Head of caudate nucleus (tissue), 42 donors: Measurements from ENCODE around the gene CD69.
"Not testable (repeated sequence)": the region's sequence is repeated elsewhere in the genome, so short reads cannot be mapped to it uniquely, and the experiment has no call there.

Experiments
- DNase-seq, 42 donors: peaks; one replicate each; pipeline versions ENCODE4 v3.0.0 to v3.0.0-alpha.2; 2020 to 2021; ENCODE audit warnings: mixed read lengths in 7 of 42
- intact Hi-C: fragments of 100-400 bp; cut with DNase I; formaldehyde crosslinking; loops from one replicate; pipeline ENCODE4 v1.15.0; 2022

The CD69 gene

DNA sequence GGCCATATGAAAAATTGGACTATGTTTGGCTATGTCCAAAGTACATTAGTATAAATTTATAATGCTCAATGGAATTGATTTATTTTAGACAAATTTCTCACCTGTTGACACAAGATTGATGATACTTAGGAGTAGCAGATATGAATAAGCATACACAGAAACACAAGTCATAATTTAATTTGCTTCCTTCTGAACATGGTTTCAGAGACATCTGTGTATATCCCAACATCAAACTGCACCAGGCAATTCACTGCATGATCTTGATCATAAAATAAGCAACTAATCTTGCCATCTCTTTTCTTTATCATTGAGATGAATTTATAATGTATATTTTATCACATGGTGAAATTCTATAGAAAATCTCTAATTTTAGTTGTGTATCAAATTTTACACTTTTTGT, 31.6 kb downstream of the CD69 start:
- intact Hi-C loops = no loop called here
- no peak for DNase-seq

DNA sequence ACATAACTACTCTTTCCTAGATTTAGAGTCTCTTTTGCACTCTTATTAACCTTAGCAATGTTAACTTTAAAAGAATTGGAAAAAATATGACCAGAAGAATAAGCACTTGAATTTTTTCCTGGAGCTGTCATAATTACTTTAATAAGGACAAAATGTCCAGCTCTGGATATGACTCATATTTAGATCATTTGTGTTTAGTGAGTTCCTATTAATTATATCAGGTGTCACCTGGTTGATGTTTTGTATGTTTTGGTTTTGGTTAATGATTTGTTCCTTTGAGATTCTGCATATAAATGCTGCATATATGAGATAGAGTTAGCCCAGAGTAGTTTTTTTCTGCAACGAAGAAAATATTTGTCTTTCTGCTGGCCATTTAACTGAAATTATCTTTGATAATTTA, 32.9 kb downstream of the CD69 start:
- intact Hi-C loops = no loop called here
- no peak for DNase-seq

DNA sequence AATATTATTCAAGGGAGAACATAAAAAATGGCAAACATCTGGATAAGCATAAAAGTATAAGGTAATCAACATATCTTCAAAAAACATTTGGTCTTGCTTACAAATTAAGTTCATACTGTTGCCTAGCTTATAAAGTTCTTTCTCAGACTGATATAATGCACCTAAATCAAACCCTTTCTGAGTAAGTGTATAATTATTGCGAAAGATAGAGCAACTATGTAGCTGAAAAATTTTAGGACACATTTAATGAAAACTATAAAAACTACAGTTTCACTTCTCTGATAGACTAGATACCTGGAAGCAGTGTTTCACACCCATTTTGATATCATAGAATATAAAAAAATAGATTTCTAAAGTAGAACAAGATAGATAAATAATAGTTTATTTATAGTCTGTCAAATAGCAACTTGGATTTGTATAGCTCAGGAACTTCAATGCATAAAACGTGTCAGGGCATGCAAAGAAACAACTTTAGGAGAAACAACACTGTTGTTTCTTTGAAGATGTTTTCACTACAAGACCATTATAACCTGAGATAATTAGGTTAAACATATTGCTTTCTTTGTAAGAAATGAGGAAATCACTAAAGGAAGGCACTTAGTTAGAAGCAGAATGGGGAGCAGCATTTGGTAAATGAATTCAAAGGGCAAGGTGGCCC, 35.4 kb downstream of the CD69 start:
- intact Hi-C loops = no loop called here

DNA sequence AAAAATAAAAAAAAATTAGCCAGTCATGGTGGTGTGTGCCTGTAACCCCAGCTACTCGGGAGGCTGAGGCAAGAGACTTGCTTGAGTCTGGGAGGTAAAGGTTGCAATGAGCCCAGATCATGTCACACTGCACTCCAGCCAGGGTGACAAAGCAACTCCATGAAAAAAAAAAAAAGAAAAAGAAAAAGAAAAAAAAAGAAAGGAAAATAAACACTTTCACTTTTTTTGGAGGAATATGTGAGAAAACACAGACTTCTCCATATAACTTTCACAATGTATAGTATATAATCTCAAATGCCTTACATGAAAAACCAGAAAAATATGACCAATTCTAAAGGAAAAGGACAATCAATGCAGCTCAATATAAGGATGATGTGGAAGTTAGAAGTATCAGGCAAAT, 36.7 kb downstream of the CD69 start:
- DNase-seq = no peak
- intact Hi-C loops = no loop called here

More for the DNA sequence above, 35.4 kb downstream of the CD69 start:
- DNase-seq = no peak

DNA sequence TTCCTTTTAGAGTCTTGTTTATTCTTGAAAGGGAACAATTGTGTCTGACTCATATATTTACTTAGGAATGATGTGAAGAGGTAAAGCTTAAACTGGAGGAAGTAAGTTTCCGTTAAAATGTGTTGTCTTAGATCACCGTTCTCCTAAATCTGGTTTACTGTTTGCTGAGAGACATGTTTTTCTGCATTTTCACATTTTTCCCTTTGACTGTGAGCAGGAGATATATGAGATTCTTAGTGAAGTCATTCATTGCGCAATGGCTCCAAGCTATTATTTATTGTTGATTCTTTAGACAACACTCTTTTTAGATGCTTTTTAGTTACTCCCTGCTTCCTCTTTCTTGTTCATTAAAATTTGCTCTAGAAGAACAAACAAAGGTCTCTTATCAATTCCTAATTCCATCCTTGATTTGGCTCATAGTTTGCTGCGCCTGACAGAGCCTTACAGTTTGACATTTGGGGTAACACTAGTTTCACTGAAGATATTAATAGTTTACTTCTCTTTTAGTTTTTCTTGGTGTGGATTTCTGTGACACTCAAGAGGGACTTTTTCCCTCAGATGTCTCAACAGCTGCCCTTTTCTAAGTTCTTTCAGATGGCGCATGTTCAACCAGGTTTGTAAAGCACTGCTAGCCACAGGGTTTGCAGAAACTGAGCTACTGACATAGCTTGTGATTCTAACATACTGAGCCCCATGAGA, 39.2 kb downstream of the CD69 start:
- intact Hi-C loops = no loop called here
- DNase-seq = no peak

DNA sequence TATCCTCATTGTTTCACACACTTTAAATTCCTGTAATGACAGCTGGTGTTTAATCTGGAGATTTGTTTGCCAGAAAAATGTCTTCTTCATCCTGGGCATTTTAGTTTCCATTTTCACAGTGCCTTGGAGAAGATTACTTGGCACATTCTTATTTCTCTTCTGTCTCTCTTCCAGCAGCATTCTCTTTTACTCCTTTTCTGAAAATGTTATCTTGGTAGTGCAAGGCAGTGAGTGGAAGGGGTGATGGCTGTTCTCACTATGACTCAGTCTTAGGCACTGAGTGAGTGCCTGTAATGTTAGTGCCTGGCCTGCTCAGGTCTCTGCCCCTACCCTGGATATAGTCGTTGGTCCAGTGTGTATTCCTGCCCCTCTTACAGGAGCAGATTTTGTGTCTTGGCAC, 40.9 kb downstream of the CD69 start:
- intact Hi-C loops = no loop called here
- no peak for DNase-seq

DNA sequence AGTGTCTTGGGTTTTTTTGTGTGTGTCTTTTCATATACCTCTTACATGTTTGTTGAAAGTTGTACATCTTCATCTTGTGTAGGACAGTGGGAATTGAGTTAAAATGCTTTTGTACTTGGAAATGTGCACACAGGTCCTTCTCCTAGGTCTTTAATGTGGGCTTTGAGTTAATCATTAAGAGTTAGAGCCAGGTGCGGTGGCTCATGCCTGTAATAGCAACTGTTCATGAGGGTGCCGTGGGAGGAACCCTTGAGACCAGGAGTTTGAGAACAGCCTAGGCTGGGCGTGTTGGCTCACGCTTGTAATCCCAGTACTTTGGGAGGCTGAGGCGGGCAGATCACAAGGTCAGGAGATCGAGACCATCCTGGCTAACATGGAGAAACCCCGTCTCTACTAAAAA, 41.7 kb downstream of the CD69 start:
- intact Hi-C loops = no loop called here
- DNase-seq = no peak

DNA sequence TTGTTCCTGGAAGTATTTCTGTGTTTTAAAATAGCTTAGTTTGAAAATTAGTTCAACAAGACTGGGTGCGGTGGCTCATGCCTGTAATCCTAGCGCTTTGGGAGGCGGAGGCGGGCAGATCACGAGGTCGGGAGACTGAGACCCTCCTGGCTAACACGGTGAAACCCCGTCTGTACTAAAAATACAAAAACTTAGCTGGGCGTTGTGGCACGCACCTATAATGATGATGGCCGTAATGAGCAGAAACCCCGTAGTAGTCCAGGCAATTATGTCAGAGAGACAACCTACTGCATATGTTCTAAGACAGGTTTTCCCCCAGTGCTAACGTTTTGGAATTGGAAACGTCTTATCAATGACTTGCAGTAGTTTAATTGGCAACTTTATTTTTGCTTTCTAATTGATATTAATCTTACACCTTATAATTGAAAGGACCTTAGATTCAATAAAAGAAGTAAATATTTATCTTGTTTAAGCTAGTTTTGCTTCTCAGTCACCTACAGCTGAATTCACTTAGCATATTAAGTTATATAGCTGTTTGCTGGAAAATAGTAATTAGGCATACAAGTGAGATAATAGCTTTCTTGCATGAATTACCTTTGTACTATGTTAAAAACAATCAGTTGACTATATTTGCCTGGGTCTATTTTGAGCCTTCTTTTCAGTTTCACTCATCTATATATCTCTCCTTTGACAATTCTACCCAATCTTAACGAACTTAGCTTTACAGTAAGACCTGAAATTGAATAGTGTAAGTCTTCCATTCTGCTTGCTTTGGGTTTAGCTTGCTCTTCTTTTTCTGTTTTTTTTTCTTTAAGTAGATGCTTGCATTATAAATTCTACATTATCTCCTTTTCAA, 43.4 kb downstream of the CD69 start:
- DNase-seq = no peak
- intact Hi-C loops = no loop called here

DNA sequence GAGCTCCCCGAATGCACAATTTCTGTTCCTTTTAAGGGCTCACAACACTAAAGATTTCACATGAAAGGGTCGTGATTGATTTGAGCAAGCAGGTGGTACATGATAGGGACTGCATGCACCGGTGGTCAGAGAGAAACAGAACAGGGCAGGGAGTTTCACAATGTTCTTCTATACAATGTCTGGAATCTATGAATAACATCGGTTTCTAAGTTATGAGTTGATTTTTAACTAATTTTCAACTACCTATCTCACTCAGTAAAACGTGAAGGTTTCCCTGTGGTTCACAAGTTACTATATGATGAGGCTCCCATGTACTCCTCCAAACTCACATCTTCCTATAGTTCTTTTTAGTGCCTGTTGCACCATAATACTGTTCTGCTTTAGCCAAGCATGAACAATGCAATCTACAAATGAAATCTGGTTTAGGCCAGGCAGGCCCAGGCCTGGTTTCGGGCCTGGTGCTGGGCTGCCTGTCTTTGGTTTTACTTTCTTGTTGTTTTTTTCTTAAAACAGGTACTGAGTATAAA, 47.6 kb downstream of the CD69 start:
- DNase-seq, intact Hi-C loops: not testable (repeated sequence)

DNA sequence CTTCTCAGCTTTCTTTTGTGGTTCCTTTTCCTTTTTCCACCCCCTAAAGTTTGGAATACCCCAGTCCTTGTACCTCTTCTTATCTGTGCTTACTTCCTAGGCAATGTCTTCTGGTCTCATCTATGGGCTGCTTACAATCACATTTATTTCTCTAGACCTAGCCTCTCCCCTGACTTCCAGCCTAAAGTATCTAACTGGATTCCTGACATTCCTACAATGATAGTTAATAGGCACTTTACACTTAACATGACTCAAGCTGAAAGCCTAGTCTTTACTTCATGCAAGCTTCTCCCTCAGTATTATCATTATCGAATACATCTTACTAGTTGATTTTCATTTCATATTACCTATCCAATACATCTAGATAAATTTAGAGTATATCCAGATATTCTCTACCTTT, 49.0 kb downstream of the CD69 start:
- intact Hi-C loops = no loop called here

DNA sequence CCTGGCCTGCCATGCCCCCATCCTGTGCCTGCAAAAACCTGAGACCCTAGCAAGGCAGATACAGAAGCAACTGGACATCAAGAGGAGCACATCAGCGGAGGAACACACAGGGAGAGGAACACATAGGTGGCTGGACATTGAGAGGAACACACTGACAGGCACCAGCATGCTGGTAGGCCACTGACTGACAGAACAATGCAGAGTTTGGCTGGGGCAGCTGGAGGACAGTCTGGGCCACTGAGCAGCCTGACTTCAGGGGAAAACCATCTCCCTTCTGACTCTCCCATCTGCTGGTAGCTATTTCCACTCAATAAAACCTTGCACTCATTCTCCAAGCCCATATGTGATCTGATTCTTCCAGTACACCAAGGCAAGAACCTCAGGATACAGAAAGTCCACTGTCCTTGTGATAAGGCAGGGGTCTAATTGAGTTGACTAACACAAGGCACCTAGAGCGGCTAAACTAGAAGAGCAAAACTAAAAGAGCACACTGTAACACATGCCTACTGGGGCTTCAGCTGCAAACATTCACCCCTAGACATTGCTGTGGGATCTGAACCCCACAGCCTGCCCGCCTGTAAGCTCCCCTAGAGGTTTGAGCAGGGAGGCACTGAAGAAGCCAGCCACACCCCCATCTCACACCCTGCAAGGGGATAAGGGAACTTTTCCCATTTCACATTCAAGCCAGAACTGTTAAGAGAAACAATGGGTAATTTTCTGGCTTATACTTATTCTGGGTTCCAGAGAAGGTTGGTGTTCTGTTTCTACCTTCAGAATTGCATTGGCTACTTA, 49.9 kb downstream of the CD69 start:
- no peak for DNase-seq
- intact Hi-C loops = no loop called here

More for the DNA sequence above, 49.0 kb downstream of the CD69 start:
- DNase-seq = no peak

DNA sequence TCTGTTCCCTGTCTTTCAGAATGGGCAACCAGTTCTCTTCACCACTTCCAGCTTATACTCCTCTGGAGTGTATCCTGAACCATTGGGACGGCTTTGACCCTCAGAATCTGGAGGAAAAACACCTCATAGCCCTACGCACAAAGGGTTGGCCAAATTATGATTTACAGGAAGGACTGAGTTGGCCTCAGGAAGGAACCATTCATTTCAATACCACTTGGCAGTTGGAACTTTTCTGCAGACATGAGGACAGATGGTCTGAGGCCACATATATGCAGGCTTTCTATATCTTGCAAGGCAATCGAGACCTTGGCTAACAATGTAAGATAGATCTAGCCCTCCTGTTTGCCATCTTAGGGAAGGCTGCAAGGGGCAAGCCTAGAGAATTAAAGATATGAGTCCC, 51.8 kb downstream of the CD69 start:
- DNase-seq = no peak
- intact Hi-C loops = loop anchor here (5.0 kb wide), 1 partner anchor 72 kb away; no protein-coding TSS in a partner anchor

DNA sequence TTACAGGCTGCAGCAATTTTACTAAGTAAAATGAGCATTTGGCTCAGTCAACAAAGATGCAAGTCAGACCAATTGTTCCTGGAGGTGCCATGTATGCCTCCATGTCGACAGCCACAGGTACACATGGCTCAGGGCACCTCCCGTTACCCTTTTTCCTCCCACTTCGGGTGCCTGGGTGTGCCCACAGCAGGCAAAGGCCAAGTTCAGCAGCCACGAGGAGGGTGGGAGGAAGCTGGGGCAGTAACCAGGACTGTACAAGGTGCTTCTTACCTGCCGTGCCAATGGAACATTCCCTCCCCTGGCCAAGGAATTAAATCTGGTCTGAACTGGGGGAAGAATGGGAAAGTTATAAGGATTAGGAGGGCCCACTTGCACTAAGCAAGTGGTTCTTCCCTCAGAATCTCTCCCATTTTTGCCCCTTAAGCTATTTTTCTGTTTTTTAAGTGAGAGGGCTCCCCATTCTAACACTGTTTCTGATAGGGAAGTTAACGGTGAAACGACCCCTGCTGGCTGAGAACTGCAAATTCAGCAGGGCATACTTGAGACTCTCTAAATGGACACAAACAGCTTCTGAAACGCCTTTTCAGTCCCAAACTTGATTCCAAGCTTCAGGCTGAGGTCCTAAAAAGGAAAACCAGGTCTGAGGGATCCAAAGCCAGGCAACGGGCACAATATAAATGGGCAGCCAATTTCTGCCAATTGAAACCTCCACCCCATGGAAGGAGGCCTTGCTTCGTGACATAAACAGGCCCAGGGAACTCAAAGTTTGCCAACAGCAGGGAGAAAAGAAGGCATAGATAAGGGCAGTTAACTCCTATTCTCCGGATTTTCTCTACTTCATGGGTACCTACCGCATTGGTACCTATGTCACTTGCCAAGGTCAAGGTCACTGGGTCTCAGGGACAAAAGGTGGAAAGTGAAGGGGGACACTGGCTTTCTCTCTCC, 52.6 kb downstream of the CD69 start:
- DNase-seq = peak in 41 of 42 donors; percentile 21 to 80 (median 58)
- intact Hi-C loops = loop anchor here (5.0 kb wide), 1 partner anchor 71 kb away; no protein-coding TSS in a partner anchor

DNA sequence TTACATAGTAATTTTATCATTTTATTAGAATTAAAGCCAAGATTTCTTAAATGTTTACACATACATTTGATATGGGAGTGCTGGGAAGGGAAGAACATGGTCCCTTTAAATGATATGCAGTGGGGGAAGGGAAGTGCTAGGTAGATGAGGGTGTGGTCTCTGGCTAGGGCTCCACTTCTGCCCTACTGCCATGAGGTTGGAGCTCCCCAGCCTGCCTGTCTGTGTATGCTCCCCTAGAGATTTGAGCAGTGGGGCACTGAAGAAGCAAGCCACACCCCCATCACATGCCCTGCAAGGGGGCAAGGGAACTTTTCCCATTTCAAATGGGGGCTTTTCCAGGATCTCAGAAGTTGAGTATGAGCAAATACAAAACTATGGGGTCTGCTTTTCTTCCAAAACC, 53.3 kb downstream of the CD69 start:
- DNase-seq = no peak
- intact Hi-C loops = loop anchor here (5.0 kb wide), 1 partner anchor 70 kb away; no protein-coding TSS in a partner anchor

DNA sequence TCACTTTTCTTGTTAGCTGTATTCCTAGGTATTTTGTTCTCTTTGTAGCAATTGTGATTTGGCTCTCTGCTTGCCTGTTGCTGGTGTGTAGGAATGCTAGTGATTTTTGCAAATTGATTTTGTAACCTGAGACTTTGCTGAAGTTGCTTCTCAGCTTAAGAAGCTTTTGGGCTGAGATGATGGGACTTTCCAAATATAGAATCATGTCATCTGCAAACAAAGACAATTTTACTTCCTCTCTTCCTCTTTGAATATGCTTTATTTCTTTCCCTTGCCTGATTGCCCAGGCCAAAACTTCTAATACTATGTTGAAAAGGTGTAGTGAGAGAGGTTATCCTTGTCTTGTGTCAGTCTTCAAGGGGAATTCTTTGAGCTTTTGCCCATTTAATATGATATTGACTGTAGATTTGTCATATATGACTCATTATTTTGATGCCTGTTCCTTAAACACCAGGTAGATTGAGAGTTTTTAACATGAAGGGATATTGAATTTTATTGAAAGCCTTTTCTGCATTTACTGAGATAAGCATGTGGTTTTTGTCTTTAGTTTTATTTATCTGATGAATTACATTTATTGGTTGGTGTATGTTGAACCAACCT, 54.5 kb downstream of the CD69 start:
- intact Hi-C loops = loop anchor here (5.0 kb wide), 1 partner anchor 69 kb away; no protein-coding TSS in a partner anchor
- DNase-seq = no peak

DNA sequence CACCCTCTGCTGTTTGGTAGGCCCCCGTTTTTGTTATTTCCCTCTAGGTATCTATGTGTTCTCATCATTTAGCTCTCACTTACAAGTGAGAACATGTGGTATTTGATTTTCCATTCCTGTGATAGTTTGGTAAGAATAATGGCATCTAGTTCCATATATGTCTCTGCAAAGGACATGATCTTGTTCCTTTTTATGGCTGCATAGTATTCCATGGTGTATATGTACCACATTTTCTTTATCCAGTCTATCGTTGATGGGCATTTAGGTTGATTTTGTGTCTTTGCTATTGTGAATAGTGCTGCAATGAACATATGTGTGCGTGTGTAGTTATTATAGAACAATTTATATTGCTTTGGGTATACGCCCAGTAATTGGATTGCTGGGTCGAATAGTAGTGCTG, 56.1 kb downstream of the CD69 start:
- intact Hi-C loops, DNase-seq: not testable (repeated sequence)
